IMR-90 (cell line): ENCODE data around the gene KLHL30.

Experiments
- CEBPB ChIP-seq: IDR thresholded peaks from 2 replicates; pipeline ENCODE4 v1.6.1; 2012; ENCODE audit warnings: low read depth, low read length, improper control_type of control experiment
- POLR2A ChIP-seq: IDR thresholded peaks from 2 replicates; pipeline ENCODE4 v1.6.1; 2012; ENCODE audit warnings: mild to moderate bottlenecking, low read depth, low read length
- RAD21 ChIP-seq: IDR thresholded peaks from 2 replicates; pipeline ENCODE4 v1.6.1; 2012; ENCODE audit warnings: low read length, improper control_type of control experiment
- SMC3 ChIP-seq: fragments of 150-350 bp; IDR thresholded peaks from 2 replicates; pipeline ENCODE4 v1.6.1; 2016; ENCODE audit warnings: low read depth, mild to moderate bottlenecking, antibody characterized with exemption, low read length, moderate library complexity
- TF ChIP-seq, protein P1 (sequence below): fragments of 150-350 bp; IDR thresholded peaks from 2 replicates; pipeline ENCODE4 v1.6.1; 2017; ENCODE audit warnings: mild to moderate bottlenecking, antibody characterized with exemption, low read length, low read depth
- TF ChIP-seq, protein P2 (sequence below): conservative IDR thresholded peaks from 2 replicates; pipeline ENCODE4 v1.5.1; 2012; ENCODE audit warnings: mild to moderate bottlenecking, low read depth, low read length, improper control_type of control experiment

DNA sequence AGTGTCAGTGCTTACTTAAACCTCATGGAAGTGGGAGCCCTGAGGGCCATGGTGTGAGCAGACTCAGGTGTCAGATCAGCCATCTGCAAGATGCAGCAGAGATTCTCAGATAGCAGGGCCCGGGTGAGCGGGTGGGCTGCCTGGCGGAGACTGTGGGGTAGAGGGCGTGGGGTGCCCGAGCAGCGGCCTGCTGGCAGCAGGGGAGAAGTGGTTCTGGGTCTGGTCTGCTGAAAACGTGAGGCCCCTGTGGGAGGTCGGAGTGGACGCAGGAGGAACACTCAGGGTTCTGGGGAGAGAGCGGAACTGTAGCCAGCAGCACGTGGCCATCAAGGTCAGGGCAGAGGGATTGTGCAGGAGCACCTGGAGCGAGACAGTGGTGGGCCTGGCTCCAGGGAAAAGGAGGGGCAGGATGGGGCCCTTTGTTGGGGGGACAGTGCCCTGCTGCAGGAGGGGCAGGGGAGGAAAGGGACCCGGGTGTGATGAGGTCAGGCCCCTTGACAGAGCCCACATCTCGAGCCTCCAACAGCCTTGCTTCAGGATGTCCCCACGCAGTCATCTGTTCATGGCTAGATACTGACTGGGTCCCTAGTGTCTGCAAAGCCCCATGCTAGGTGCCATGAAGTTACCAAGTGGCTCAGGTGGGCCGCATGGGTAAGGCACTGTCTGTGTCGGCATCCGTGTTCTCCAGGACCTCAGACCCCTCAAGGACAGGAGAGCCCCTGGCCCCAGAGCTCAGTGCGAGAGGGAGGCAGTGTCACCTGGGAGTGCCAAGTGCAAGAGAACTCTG lies 41.1 kb upstream of the KLHL30 start:
- TF ChIP-seq, protein P1, sequence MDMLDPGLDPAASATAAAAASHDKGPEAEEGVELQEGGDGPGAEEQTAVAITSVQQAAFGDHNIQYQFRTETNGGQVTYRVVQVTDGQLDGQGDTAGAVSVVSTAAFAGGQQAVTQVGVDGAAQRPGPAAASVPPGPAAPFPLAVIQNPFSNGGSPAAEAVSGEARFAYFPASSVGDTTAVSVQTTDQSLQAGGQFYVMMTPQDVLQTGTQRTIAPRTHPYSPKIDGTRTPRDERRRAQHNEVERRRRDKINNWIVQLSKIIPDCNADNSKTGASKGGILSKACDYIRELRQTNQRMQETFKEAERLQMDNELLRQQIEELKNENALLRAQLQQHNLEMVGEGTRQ, result no peak
- TF ChIP-seq, protein P2, sequence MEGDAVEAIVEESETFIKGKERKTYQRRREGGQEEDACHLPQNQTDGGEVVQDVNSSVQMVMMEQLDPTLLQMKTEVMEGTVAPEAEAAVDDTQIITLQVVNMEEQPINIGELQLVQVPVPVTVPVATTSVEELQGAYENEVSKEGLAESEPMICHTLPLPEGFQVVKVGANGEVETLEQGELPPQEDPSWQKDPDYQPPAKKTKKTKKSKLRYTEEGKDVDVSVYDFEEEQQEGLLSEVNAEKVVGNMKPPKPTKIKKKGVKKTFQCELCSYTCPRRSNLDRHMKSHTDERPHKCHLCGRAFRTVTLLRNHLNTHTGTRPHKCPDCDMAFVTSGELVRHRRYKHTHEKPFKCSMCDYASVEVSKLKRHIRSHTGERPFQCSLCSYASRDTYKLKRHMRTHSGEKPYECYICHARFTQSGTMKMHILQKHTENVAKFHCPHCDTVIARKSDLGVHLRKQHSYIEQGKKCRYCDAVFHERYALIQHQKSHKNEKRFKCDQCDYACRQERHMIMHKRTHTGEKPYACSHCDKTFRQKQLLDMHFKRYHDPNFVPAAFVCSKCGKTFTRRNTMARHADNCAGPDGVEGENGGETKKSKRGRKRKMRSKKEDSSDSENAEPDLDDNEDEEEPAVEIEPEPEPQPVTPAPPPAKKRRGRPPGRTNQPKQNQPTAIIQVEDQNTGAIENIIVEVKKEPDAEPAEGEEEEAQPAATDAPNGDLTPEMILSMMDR, result no peak
- no peak for TF ChIP-seq CEBPB
- no peak for TF ChIP-seq POLR2A
- no peak for TF ChIP-seq SMC3
- TF ChIP-seq RAD21, result no peak
